Naive B cell (primary cell): Measurements from ENCODE around the gene CFI. TPM values are rescaled to one million over a fixed set of nuclear protein-coding genes. Genes with fewer than 3 reads are reported as not detected.

Experiments used
- ATAC-seq, 2 donors: fragments of 150-1000 bp; cut with Tn5 transposase; 2 replicates each; pipeline ENCODE4 v1.10.0; 2021; ENCODE audit warnings: low read depth in 2 of 2, mild to moderate bottlenecking in 2 of 2, moderate library complexity in 2 of 2
- DNase-seq: peaks from one replicate; pipeline ENCODE4 v3.0.0; 2022
- H3K27ac Mint-ChIP-seq, 6 donors: one replicate each; pipeline ENCODE4 v1.8.0; 2020 to 2022; ENCODE audit warnings: mild to moderate bottlenecking in 6 of 6, mixed read lengths in 6 of 6, moderate library complexity in 5 of 6, inconsistent platforms in 2 of 6
- H3K27me3 Mint-ChIP-seq, 3 donors: one replicate each; pipeline ENCODE4 v1.8.0; 2021 to 2022; ENCODE audit warnings: mixed read lengths in 3 of 3, mild to moderate bottlenecking in 1 of 3
- H3K36me3 Mint-ChIP-seq, 2 donors: one replicate each; pipeline ENCODE4 v1.8.0; 2020 to 2022; ENCODE audit warnings: mixed read lengths in 2 of 2, inconsistent platforms in 1 of 2, mild to moderate bottlenecking in 1 of 2
- H3K4me1 Mint-ChIP-seq, 3 donors: one replicate each; pipeline ENCODE4 v1.8.0; 2020 to 2022; ENCODE audit warnings: mixed read lengths in 3 of 3, inconsistent platforms in 1 of 3, mild to moderate bottlenecking in 1 of 3, moderate library complexity in 1 of 3
- H3K4me3 Mint-ChIP-seq, 8 donors: one replicate each; pipeline ENCODE4 v1.8.0; 2020 to 2022; ENCODE audit warnings: mild to moderate bottlenecking in 8 of 8, mixed read lengths in 8 of 8, moderate library complexity in 8 of 8, inconsistent platforms in 2 of 8
- H3K9me3 Mint-ChIP-seq, 7 donors: one replicate each; pipeline ENCODE4 v1.8.0; 2020 to 2022; ENCODE audit warnings: mixed read lengths in 7 of 7, mild to moderate bottlenecking in 5 of 7, inconsistent platforms in 2 of 7, moderate library complexity in 1 of 7
- polyA plus RNA-seq, 6 donors: library from polyadenylated mRNA; unstranded; fragments of 300-500 nt; fragmentation: Illumina TruSeq; gene quantifications; one replicate each; pipeline ENCODE4 v1.2.3, GENCODE V29; 2021; ENCODE audit warnings: low read depth in 6 of 6

Gene CFI
- polyA plus RNA-seq, 6 donors from 2014 or later = not detected

DNA sequence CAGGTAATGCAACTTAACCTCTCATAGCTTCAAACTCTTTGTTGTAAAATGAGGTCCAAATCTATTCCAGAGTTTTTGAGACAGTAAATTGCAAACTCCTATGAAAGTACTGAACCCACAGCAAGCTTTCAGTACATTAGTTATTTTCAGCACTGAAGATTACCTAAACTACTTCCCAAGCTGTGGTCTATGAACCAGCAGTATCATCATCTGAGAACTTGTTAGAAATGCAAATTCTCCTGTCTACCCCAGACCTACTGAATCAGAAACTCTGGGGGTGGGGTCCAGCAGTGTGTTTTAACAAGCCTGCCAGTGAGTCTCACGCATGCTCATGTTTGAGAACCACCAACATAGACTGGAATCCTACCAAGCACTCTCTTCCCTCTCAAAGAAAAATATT lies 92.8 kb downstream of the CFI start:
- no peak for DNase-seq
- ATAC-seq = no peak
- Mint-ChIP-seq H3K4me3 (peak overlapping the region in 1 of 8 donors; percentile 1), H3K4me1 (peaks cover 2 to 3% (median 2%) of the 10 kb centered on the region in 3 donors), H3K9me3 (no peaks in the 10 kb centered on the region), H3K27me3 (no peaks in the 10 kb centered on the region), H3K27ac (no peak overlapping the region), H3K36me3 (no peaks in the 10 kb centered on the region)

DNA sequence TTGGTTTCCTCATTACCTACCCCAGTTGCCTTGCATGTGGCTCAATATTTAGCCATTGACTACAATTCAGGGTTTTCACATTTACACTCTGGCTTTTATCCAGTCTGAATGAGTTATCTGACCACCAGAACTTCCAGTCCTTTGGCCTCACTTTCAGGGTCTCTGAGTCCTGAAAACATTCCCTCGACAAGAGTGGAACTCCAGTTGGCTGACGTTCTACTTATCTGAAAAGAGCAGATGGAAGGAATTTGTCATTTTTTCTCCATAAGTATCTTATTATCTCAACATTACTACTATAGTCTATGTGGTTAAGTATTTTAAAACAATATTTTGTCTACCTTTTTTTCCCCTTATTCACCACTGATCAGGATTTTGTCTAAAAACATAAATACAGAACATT lies 93.4 kb downstream of the CFI start:
- peaks cover 8% of the 10 kb centered on the region in 3 donors for H3K4me1 Mint-ChIP-seq
- peak overlapping the region in 1 of 8 donors; percentile 1 for H3K4me3 Mint-ChIP-seq
- DNase-seq (no peak), ATAC-seq (no peak)
- no peaks in the 10 kb centered on the region for H3K36me3 Mint-ChIP-seq
- no peaks in the 10 kb centered on the region for H3K9me3 Mint-ChIP-seq
- H3K27me3 Mint-ChIP-seq = no peaks in the 10 kb centered on the region
- no peak overlapping the region for H3K27ac Mint-ChIP-seq

DNA sequence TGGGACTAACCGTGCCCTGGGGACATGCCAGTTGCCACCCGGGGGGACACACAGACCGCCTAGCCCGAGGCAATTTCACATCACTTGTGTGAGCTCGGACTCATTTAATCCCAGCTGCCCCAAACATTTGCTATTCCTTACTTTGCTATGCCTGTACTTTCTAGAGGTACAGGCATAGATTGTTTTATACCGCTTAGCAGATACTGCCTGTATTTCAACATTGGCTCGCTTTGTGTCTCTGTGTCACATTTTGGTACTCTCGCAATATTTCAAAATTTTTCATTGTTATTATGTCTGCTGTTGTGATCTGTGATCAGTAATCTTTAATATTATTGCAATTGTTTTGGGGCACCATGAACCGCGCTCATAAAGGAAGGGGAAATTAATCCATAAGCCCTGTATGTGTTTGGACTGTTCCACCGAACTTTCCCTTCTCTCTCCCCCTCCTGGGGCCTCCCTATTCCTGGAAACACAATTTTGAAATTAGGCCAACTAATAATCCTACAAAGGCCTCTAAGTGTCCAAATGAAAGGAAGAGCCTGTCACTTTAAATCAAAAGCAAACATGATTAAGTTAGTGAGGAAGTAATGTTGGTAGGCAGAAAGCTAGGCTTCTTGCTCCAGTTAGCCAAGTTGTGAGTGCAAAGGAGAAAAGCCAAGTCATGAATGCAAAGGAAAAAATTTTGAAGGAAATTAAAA lies 98.0 kb downstream of the CFI start:
- no peaks in the 10 kb centered on the region for H3K27me3 Mint-ChIP-seq
- no peaks in the 10 kb centered on the region for H3K36me3 Mint-ChIP-seq
- H3K4me1 Mint-ChIP-seq = peaks cover 22 to 28% (median 23%) of the 10 kb centered on the region in 3 donors
- H3K27ac Mint-ChIP-seq = peak overlapping the region; percentile 63 to 88 (median 78)
- DNase-seq (no peak), ATAC-seq (no peak)
- H3K4me3 Mint-ChIP-seq = peak overlapping the region; percentile 93 to 96 (median 95)
- H3K9me3 Mint-ChIP-seq = no peaks in the 10 kb centered on the region

DNA sequence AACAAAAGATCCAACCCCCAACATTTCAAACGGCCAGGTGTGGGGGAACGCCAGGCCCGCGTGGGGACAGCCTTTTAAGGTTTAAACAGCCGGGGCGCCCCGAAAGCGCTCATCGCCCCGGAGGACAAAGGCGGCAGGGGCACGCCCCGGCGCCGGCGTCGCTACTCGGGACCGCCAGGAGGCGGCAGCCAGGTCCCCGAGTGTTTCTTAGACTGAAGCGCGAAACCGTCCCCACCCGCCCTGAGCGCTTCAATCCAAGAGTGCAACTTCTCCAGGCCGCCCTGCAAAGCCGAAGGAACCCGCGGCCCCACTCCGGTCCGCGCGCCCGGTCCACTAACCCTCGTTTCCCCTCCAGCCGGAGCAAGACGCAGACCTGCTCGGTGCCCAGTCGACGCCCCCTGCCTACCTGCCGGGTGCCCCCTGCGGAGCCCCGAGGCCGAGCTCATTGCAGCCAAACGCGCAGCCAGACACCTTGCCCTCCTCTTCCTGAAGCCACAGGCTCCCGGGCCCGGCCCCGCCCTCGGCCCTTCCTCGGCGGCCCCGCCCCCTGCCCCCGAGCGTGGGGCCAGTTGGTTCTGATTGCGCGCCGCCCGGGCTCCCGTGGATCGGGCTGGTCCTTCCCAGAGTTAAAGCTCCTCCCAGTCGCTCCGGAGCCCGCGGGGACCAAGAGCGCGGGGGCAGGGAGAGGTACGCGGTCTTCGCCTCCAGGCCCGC lies 98.7 kb downstream of the CFI start, which contains the start of gene CASP6:
CASP6 (minus strand) TSS at position 496 of the 714 bp plus-strand sequence; CDS start at position 446, 50 bp downstream.
- peaks cover 22 to 28% (median 23%) of the 10 kb centered on the region in 3 donors for H3K4me1 Mint-ChIP-seq

DNA sequence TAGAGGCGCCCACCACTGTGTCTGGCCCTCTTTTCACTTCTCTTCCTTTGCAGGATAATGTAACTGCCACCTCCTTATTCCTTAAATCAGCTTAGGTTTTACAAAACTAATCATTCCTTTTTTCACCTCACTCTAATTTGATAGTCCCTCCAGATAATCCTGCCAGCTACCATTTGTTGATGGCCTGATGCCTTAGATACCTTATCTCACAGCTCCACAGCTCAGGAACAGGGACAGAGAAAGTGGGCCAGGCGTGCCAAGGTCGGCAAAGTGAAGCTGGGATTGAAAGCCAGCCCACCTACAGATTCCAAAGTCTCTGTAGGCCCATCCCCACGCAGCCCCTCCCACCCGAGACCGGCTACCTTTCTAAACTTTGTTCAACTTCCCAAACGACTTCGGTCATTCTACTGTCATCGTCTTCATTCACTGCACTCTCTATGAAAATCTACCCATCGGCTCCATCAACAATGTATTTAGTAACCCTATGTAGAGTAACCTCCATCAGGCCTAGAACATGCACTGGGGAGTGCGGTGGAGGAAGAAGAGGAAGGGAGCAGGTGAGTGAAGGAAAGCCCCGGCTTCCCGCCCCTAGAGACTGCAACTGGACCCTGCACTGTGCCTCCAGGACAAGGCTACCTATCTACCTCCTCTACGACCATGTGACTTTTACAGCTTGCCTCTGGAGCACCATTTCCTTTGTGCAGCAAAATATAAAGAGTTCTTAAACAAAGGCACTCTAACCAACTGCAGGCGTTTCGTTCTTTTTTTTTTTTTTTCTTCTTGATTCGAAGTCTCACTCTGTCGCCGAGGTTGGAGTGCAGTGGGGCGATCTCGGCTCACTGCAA lies 100.0 kb downstream of the CFI start:
- Mint-ChIP-seq H3K9me3 (no peaks in the 10 kb centered on the region), H3K36me3 (no peaks in the 10 kb centered on the region), H3K27me3 (no peaks in the 10 kb centered on the region), H3K27ac (peak overlapping the region in 5 of 6 donors; percentile 23 to 89 (median 67)), H3K4me3 (peak overlapping the region; percentile 93 to 96 (median 95)), H3K4me1 (peaks cover 22 to 28% (median 23%) of the 10 kb centered on the region in 3 donors)
- ATAC-seq (no peak), DNase-seq (no peak)

More for the DNA sequence above, 98.7 kb downstream of the CFI start, which contains the start of gene CASP6:
- Mint-ChIP-seq H3K27ac (peak within 1 kb of the TSS; percentile 67 to 98 (median 78)), H3K36me3 (no peaks in the 10 kb centered on the region), H3K27me3 (no peaks in the 10 kb centered on the region), H3K9me3 (no peaks in the 10 kb centered on the region), H3K4me3 (peak within 1 kb of the TSS; percentile 93 to 96 (median 95))
- DNase-seq (peak; percentile 60), ATAC-seq (peak; percentile 87 to 90)

DNA sequence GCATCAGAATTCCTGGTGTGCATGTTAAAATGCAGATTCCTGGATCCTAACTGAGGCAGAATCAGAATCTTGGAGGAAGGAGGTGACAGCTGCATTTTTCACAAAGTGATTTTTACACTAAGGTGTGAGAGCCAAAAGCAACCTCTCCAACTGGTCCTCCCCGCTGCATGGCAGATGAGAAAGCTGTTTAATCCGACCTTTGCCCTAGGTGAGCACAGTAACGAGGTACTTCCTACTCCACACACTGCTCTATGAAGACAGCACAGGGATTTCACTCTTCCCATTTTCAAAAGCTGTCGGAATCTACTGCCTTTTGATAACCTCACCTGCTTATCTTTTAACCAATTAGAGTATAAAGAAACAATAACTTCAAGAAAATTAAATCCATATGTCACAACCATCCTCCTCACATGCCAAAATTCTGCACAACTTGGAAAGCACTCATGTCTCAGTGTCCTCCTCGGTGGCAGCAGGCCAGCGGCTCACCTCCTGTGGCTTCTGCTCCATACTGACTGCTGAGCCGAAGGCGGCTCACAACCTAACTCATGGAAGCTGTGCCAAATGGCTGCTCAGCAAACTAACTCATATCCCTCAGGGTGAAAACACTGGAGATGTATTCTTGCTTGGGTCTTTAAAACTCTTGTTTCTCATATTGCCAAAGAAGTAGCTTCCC lies 102.1 kb downstream of the CFI start:
- Mint-ChIP-seq H3K4me1 (peaks cover 22 to 28% (median 23%) of the 10 kb centered on the region in 3 donors), H3K27ac (no peak overlapping the region), H3K27me3 (no peaks in the 10 kb centered on the region), H3K4me3 (no peak overlapping the region), H3K36me3 (no peaks in the 10 kb centered on the region), H3K9me3 (no peaks in the 10 kb centered on the region)
- no peak for DNase-seq
- ATAC-seq = no peak

DNA sequence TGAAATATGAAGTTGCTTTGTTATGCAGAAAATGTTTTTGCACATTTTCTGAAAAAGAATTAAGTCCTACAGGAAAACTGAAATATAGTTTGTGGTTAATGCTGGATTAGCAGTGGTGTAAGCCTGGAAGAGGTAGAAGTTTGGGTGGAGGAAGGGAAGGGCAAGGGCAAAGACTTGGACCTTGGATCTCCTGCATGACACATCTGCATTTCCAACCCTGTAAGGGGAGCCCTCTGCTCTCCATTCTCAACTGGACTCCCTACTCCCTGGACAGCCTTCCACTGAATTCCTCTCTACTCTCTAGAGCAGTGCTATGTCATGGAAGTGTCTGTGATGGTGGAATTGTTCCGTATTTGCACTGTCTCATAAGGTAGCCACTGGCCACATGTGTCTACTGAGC lies 103.1 kb downstream of the CFI start:
- ATAC-seq (no peak), DNase-seq (no peak)
- no peak overlapping the region for H3K4me3 Mint-ChIP-seq
- no peaks in the 10 kb centered on the region for H3K36me3 Mint-ChIP-seq
- H3K27me3 Mint-ChIP-seq = no peaks in the 10 kb centered on the region
- no peaks in the 10 kb centered on the region for H3K9me3 Mint-ChIP-seq
- H3K4me1 Mint-ChIP-seq = peaks cover 17 to 22% (median 17%) of the 10 kb centered on the region in 3 donors
- H3K27ac Mint-ChIP-seq = peak overlapping the region in 1 of 6 donors; percentile 30

DNA sequence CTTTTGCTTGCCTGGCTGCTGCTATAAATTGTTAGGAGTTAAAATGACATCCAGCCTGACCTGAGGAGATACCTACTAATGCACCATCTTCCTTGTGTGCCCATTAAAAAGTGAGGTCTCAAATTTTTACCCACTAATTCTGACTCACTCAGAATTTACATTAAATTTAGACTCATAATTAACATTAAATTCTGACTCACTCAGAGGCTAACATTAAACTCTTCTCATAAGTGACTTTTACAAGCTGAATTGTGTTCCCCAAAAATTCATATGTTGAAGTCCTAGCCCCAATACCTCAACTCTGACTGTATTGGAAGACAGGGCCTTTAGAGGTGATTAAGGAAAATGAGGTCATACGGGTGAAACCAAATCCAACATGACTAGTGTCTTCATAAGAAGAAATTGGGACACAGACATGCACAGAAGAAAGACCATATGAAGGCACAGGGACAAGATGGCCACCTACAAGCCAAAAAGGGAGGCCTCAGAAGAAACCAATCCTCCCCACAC lies 110.3 kb downstream of the CFI start:
- H3K36me3 Mint-ChIP-seq = peaks cover 16 to 29% of the 10 kb centered on the region in 2 donors
- no peak for DNase-seq
- no peaks in the 10 kb centered on the region for H3K9me3 Mint-ChIP-seq
- H3K27ac Mint-ChIP-seq = peak overlapping the region in 2 of 6 donors; percentile 53 to 78
- peak overlapping the region in 1 of 8 donors; percentile 10 for H3K4me3 Mint-ChIP-seq
- ATAC-seq = no peak
- H3K27me3 Mint-ChIP-seq = no peaks in the 10 kb centered on the region
- peaks cover 6 to 11% (median 11%) of the 10 kb centered on the region in 3 donors for H3K4me1 Mint-ChIP-seq

Other genes starting within 250 kb of the CFI start
- 100 to 1,000 TPM; 118 to 213 (median 145) TPM for gene MCUB, start 241.8 kb downstream of the CFI start, polyA plus RNA-seq
- 10 to 100 TPM in 5 of 6 donors, 1 to 10 TPM in 1; 7.4 to 20.4 (median 16.0) TPM for gene CASP6, start 98.6 kb downstream of the CFI start, polyA plus RNA-seq
- 10 to 100 TPM; 16.0 to 37.6 (median 26.5) TPM for gene PLA2G12A, start 71.9 kb downstream of the CFI start, polyA plus RNA-seq
- 10 to 100 TPM; 10.3 to 18.6 (median 13.6) TPM for gene GAR1, start 13.8 kb upstream of the CFI start, polyA plus RNA-seq
- under 1 TPM in 1 of 6 donors, not detected in 5; 0.23 TPM for gene RRH, start 26.0 kb upstream of the CFI start, polyA plus RNA-seq
- gene LRIT3, start 46.1 kb upstream of the CFI start, polyA plus RNA-seq = not detected
- under 1 TPM in 3 of 6 donors, not detected in 3; 0.36 to 0.94 (median 0.44) TPM for gene EGF, start 110.9 kb upstream of the CFI start, polyA plus RNA-seq